ENCODE measurements around the gene PCNT. TPM values are rescaled to one million over a fixed set of nuclear protein-coding genes. Genes with fewer than 3 reads are reported as not detected.
"Not testable (repeated sequence)": the region's sequence is repeated elsewhere in the genome, so short reads cannot be mapped to it uniquely, and the experiment has no call there.

Gene PCNT
- total RNA-seq, 1 donor from 2014 or later = 58.4 TPM

DNA sequence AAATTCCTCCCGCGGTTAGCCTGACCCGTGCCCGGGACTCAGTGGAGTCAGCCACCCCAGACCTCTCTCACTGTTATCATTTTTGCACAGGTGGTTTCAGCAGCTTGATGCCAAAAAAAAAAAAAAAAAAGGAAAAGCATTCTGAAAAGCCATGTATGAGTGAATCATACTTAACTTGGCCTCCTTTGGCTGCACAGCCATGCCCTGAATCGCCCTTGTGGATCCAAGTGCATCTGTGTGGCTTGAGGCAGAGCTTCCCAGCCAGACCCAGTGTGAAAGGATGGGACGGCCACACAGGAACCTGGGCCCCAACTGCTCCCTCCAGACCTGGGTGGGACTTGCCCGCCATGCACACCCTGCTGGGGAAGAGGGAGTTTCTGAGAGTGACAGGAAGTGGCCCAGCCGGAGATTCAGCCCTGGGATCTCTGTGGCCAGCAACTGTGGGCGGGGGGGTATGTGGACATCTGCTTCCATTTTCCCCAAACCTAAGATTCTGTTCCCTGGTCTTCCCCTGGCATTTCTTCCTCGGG lies 29.2 kb upstream of the PCNT start:
- intact Hi-C loops (cut with micrococcal nuclease) = no loop called here
- no peaks in the 10 kb centered on the region for H3K9me3 Mint-ChIP-seq
- no peak for DNase-seq (ENCODE audit: low spot score)
- peaks cover 18% of the 10 kb centered on the region for H3K4me1 Mint-ChIP-seq (ENCODE audit: low read depth)
- H3K36me3 Mint-ChIP-seq (ENCODE audit: low read depth) = peaks cover 21% of the 10 kb centered on the region
- no peak overlapping the region for H3K4me3 Mint-ChIP-seq
- H3K27ac Mint-ChIP-seq = no peak overlapping the region
- no peaks in the 10 kb centered on the region for H3K27me3 Mint-ChIP-seq (ENCODE audit: insufficient read depth)

DNA sequence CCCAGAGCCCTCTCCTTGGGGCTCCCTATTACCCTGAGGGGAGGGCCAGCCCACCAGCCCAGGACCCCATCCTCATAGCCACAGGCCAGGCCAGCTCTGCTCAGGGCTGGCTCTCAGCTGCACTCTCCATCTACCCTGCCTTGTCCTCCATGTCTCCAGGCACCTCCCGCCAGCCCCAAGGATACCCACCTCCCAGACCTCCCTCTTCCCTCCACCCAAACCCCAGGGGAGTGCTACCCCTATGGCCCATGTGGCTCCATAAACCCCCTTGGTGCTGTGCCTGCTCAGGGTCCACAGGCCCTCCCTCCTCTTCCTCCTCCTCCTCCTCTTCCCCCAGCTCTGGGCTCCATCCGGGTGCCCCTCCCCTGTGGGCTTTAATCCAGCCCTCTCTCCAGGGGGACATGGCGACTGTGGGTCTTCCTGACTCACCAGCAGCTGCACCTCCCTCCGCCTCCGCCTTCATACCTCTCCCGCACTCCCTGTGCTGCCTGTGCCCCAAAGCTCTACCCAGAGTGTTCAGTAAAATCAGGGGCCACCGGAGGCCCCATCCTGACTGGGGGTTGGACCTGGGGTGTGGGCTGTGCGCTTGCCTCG lies 28.7 kb upstream of the PCNT start:
- no peaks in the 10 kb centered on the region for H3K9me3 Mint-ChIP-seq
- intact Hi-C loops (cut with micrococcal nuclease) = no loop called here
- H3K36me3 Mint-ChIP-seq (ENCODE audit: low read depth) = peaks cover 18% of the 10 kb centered on the region
- H3K4me3 Mint-ChIP-seq = no peak overlapping the region
- H3K27ac Mint-ChIP-seq = peak overlapping the region; percentile 44
- DNase-seq (ENCODE audit: low spot score) = no peak
- no peaks in the 10 kb centered on the region for H3K27me3 Mint-ChIP-seq (ENCODE audit: insufficient read depth)
- peaks cover 13% of the 10 kb centered on the region for H3K4me1 Mint-ChIP-seq (ENCODE audit: low read depth)

DNA sequence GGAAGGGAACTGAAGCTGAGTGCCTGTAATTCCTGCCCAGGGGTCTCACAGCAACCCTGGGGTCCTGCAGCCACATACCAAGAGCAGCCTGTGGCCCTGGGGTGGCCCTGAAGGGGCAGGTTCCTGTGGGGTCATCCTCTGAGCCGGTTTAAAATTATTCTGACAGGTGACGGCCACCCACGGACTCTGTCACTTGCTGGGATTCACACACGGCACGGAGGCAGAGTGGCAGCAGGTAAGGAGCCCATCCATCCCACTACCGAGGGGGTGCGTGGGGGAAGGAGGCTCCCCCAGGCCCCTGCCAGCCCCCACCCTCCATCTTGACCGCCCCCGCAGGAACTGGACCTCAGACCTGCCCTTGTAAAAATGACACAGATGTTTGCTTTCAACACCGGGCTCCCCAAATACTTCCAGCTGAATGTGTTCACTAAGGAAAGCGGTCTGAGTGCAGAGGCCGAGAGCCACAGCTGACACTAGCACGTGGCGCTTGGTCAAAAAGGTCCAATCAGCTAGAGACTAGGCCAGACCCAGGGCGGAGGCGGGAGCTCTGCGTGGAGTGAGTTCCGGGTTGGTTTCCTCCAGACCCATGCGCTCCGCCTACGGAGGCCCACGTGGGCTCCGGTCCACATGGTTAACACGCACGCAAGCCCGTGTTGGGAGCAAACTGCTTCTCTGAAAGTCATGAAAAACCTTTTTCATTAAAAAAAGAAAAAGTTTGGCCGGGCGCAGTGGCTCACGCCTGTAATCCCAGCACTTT lies 27.8 kb upstream of the PCNT start:
- peak overlapping the region; percentile 83 for H3K27ac Mint-ChIP-seq
- no peaks in the 10 kb centered on the region for H3K9me3 Mint-ChIP-seq
- intact Hi-C loops (cut with micrococcal nuclease) = loop anchor here (1.0 kb wide), 1 partner anchor 10 kb away; the partner anchor contains the start of gene YBEY
- H3K27me3 Mint-ChIP-seq (ENCODE audit: insufficient read depth) = no peaks in the 10 kb centered on the region
- H3K36me3 Mint-ChIP-seq (ENCODE audit: low read depth) = peaks cover 15% of the 10 kb centered on the region
- DNase-seq (ENCODE audit: low spot score) = peak; percentile 58
- H3K4me1 Mint-ChIP-seq (ENCODE audit: low read depth) = peaks cover 11% of the 10 kb centered on the region
- H3K4me3 Mint-ChIP-seq = peak overlapping the region; percentile 63

DNA sequence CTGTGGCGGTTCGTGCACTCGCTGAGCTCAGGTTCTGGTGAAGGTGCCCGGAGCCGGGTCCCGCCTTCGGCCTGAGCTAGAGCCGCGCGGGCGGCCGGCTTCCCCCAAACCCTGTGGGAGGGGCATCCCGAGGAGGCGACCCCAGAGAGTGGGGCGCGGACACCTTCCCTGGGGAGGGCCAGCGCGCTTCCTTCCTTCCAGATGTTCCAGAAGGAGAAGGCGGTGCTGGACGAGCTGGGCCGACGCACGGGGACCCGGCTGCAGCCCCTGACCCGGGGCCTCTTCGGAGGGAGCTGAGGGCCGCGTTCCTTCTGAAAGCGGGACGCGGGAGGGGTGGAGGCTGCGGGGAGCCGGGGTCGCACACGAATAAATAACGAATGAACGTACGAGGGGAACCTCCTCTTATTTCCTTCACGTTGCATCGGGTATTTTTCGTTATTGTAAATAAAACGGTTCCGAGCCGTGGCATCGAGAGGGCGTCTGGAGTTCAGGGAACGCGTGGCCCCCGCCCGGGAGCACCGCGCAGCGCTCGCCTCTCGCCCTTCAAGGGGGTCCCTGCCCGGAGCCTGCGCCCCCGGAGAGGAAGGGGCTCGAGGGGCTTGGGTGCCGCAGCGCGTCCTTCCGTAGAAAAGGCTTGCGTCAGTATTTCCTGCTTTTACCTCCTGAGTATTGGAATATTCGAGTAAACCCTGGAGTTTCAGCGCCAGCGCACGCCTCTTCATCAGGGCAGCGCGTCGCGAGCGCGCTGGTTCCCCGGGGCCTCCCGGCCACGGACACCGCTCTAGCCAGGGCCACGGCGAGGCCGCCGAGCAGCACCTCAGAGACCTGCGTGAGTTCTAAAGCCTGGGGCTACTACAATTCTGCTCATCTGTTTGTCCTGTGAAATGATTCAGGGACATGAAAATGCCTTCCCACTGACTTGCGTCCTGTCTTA lies 26.4 kb upstream of the PCNT start:
- no peaks in the 10 kb centered on the region for H3K27me3 Mint-ChIP-seq (ENCODE audit: insufficient read depth)
- no peak overlapping the region for H3K27ac Mint-ChIP-seq
- H3K4me3 Mint-ChIP-seq = peak overlapping the region; percentile 71
- DNase-seq (ENCODE audit: low spot score) = no peak
- peaks cover 7% of the 10 kb centered on the region for H3K36me3 Mint-ChIP-seq (ENCODE audit: low read depth)
- H3K9me3 Mint-ChIP-seq = no peaks in the 10 kb centered on the region
- peaks cover 7% of the 10 kb centered on the region for H3K4me1 Mint-ChIP-seq (ENCODE audit: low read depth)
- intact Hi-C loops (cut with micrococcal nuclease) = no loop called here

DNA sequence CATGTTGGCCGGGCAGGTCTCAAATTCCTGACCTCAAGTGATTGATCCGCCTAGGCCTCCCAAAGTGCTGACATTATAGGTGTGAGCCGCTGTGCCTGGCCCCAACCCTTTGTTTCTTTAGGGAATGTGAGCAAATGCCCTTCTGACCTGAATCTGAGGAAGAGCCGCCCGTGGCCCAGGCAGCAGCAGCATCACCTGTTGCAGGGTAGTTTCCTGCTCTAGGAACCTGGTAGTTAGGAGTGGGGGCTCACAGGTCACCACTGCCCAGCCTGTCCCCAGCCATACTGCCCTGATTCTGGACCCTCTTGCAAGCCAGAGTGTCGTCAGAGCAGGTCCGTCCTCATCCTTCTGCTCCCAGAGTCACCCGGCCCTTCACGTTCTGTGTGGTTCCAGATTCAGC lies 24.8 kb upstream of the PCNT start:
- Mint-ChIP-seq H3K4me1 (ENCODE audit: low read depth) (peaks cover 7% of the 10 kb centered on the region), H3K4me3 (no peak overlapping the region), H3K36me3 (ENCODE audit: low read depth) (peaks cover 12% of the 10 kb centered on the region), H3K27ac (no peak overlapping the region), H3K9me3 (no peaks in the 10 kb centered on the region), H3K27me3 (ENCODE audit: insufficient read depth) (no peaks in the 10 kb centered on the region)
- intact Hi-C loops (cut with micrococcal nuclease) = no loop called here
- no peak for DNase-seq (ENCODE audit: low spot score)

DNA sequence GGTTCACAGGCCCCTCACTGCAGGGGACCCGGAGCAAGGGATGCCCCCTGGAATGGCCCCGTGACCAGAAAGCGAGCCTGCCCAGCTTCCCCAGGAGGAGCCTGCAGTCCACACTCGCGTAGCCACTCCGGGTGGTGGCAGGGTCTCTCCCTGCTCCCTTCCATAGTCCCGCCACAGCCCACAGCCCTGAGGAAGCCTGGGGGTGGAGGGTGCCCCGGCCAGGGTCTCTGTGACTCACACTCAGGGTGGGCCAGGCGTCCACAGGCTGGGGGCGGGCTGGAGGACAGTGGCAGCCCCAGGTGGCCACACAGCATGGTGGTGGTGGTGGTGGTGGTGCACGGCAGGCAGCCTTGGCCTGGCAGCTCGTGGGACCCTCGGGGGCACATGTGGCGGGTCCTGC lies 22.2 kb upstream of the PCNT start:
- H3K4me1 Mint-ChIP-seq (ENCODE audit: low read depth) = peaks cover 5% of the 10 kb centered on the region
- H3K4me3 Mint-ChIP-seq = no peak overlapping the region
- no peaks in the 10 kb centered on the region for H3K9me3 Mint-ChIP-seq
- peaks cover 17% of the 10 kb centered on the region for H3K36me3 Mint-ChIP-seq (ENCODE audit: low read depth)
- intact Hi-C loops (cut with micrococcal nuclease) = no loop called here
- no peak overlapping the region for H3K27ac Mint-ChIP-seq
- no peaks in the 10 kb centered on the region for H3K27me3 Mint-ChIP-seq (ENCODE audit: insufficient read depth)
- DNase-seq (ENCODE audit: low spot score) = no peak

DNA sequence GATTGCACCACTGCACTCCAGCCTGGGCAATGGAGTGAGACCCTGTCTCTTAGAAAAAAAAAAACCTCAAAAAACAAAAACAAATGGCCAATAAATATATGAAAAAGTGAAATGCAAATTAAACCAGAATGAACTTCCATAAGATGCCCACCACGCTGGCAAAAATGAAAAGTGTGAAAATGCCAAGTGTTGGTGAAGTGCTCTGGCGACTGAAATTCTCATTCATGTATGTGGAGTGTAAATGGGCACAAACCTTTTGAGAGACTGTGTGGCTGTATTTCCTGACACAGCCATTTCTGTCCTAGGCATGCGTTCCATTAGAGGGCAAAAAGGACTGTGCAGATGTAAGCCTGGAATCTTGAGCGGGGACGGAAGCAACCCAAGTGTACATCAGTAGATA lies 19.5 kb upstream of the PCNT start:
- Mint-ChIP-seq H3K4me3 (no peak overlapping the region), H3K27ac (no peak overlapping the region), H3K4me1 (ENCODE audit: low read depth) (peaks cover 5% of the 10 kb centered on the region), H3K9me3 (no peaks in the 10 kb centered on the region), H3K27me3 (ENCODE audit: insufficient read depth) (no peaks in the 10 kb centered on the region), H3K36me3 (ENCODE audit: low read depth) (peaks cover 28% of the 10 kb centered on the region)
- intact Hi-C loops (cut with micrococcal nuclease) = no loop called here
- no peak for DNase-seq (ENCODE audit: low spot score)

DNA sequence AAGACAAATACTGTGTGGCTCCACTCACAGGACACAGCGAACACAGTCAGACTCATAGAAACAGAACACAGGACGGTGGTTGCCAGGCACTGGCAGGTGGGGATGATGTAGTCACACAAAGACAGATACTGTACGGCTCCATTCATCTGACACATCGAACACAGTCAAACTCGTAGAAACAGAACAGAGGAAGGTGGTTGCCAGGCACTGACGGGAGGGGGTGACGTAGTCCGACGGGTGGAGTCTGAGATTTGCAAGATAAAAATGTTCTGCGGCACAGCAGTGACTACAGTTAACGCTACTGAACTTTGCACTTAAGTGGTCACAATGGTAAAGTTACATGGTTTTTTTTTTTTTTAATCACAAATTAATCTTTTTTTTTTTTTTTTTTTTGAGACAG lies 19.0 kb upstream of the PCNT start:
- Mint-ChIP-seq H3K4me3 (no peak overlapping the region), H3K9me3 (no peaks in the 10 kb centered on the region), H3K4me1 (ENCODE audit: low read depth) (peaks cover 5% of the 10 kb centered on the region), H3K27ac (peak overlapping the region; percentile 31), H3K36me3 (ENCODE audit: low read depth) (peaks cover 26% of the 10 kb centered on the region), H3K27me3 (ENCODE audit: insufficient read depth) (no peaks in the 10 kb centered on the region)
- intact Hi-C loops (cut with micrococcal nuclease) = no loop called here
- no peak for DNase-seq (ENCODE audit: low spot score)

DNA sequence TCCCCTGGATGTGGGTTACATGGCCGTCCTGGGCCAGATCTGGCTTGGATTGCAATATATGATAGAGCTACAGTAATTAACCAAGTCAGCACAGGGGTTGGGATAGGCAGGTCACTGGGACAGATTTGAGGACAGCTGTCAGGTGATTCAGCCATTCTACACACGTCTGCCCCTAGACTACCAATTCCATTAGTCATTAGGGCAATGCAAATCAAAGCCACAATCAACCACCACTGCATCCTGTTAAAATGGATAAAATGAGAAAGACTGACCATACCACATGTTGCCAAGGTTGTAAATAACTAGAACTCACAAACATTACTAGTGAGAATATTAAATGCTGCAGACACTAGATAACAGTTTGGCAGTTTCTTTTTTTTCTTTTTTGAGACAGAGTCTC lies 16.3 kb upstream of the PCNT start:
- no peaks in the 10 kb centered on the region for H3K9me3 Mint-ChIP-seq
- H3K27ac Mint-ChIP-seq = peak overlapping the region; percentile 15
- H3K36me3 Mint-ChIP-seq (ENCODE audit: low read depth) = peaks cover 33% of the 10 kb centered on the region
- no peaks in the 10 kb centered on the region for H3K27me3 Mint-ChIP-seq (ENCODE audit: insufficient read depth)
- DNase-seq (ENCODE audit: low spot score) = no peak
- H3K4me3 Mint-ChIP-seq = no peak overlapping the region
- peaks cover 5% of the 10 kb centered on the region for H3K4me1 Mint-ChIP-seq (ENCODE audit: low read depth)
- intact Hi-C loops (cut with micrococcal nuclease) = no loop called here

DNA sequence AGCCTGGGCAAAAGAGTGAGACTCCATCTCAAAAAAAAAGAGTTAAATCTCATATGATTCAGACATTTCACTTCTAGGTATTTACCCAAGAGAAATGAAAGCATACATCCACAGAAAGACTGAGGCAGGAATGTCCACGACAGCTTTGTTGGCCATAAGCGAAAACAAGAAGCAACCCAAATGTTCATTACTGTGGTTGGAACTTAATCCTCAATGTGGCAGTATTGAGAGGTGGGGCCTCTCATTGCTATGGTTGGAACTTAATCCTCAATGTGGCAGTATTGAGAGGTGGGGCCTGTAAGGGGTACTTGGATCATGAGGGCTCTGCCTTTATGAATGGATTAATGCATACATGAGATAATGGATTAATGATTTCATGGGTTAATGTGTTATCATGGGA lies 15.5 kb upstream of the PCNT start:
- no peaks in the 10 kb centered on the region for H3K9me3 Mint-ChIP-seq
- H3K4me3 Mint-ChIP-seq = no peak overlapping the region
- intact Hi-C loops (cut with micrococcal nuclease) = no loop called here
- peaks cover 5% of the 10 kb centered on the region for H3K4me1 Mint-ChIP-seq (ENCODE audit: low read depth)
- no peak for DNase-seq (ENCODE audit: low spot score)
- peaks cover 36% of the 10 kb centered on the region for H3K36me3 Mint-ChIP-seq (ENCODE audit: low read depth)
- no peaks in the 10 kb centered on the region for H3K27me3 Mint-ChIP-seq (ENCODE audit: insufficient read depth)
- H3K27ac Mint-ChIP-seq = no peak overlapping the region

DNA sequence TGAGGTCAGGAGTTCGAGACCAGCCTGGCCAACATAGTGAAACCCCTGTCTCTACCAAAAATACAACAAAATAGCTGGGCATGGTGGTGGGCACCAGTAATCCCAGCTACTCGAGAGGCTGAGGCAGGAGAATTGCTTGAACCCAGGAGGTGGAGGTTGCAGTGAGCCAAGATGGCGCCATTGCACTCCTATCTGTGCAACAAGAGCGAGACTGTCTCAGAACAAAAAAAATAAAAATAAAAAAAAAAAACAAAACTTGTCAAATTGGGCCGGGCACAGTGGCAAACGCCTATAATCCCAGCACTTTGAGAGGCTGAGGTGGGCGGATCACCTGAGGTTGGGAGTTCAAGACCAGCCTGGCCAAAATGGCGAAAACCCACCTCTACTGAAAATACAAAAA lies 13.7 kb upstream of the PCNT start:
- intact Hi-C loops (cut with micrococcal nuclease); H3K4me1 Mint-ChIP-seq (ENCODE audit: low read depth); H3K9me3 Mint-ChIP-seq; H3K27ac Mint-ChIP-seq; DNase-seq (ENCODE audit: low spot score); H3K27me3 Mint-ChIP-seq (ENCODE audit: insufficient read depth); H3K4me3 Mint-ChIP-seq: not testable (repeated sequence)
- peaks cover 30% of the 10 kb centered on the region for H3K36me3 Mint-ChIP-seq (ENCODE audit: low read depth)

DNA sequence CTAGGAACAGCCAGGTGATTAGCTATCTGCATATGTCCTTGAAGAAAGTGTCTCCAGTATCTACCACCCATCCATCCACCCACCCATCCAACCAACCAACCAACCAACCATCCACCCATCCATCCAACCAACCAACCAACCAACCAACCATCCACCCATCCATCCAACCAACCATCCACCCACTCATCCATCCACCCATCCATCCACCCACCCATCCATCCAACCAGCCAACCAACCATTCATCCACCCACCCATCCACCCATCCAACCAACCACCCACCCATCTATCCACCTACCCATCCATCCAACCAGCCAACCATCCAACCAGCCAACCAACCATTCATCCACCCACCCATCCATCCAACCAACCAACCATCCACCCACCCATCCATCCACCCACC lies 12.4 kb upstream of the PCNT start:
- Mint-ChIP-seq H3K9me3 (no peaks in the 10 kb centered on the region), H3K27me3 (ENCODE audit: insufficient read depth) (no peaks in the 10 kb centered on the region), H3K36me3 (ENCODE audit: low read depth) (peaks cover 30% of the 10 kb centered on the region), H3K27ac (no peak overlapping the region), H3K4me3 (no peak overlapping the region), H3K4me1 (ENCODE audit: low read depth) (no peaks in the 10 kb centered on the region)
- DNase-seq (ENCODE audit: low spot score) = no peak
- intact Hi-C loops (cut with micrococcal nuclease) = no loop called here

DNA sequence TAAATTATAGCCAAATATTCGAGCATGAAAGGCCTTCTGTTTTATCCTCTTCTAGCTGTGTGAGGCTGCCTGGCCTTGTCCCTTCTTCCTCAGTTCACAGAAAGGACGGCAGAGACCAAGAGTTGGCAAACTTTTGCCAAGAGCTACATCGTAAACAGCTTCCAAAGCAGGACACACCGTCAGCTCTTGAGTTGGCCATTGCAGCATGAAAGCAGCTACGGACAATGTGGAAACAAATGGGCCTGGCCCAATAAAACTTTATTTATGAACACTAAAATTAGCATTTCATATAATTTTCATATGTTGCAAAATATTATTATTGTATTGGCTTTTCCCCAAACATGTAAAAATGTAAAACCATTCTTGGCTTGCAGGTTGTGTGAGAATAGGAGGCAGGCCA lies 11.0 kb upstream of the PCNT start:
- no peaks in the 10 kb centered on the region for H3K27me3 Mint-ChIP-seq (ENCODE audit: insufficient read depth)
- H3K36me3 Mint-ChIP-seq (ENCODE audit: low read depth) = peaks cover 24% of the 10 kb centered on the region
- DNase-seq (ENCODE audit: low spot score) = no peak
- H3K4me1 Mint-ChIP-seq (ENCODE audit: low read depth) = no peaks in the 10 kb centered on the region
- no peak overlapping the region for H3K4me3 Mint-ChIP-seq
- H3K9me3 Mint-ChIP-seq = no peaks in the 10 kb centered on the region
- H3K27ac Mint-ChIP-seq = no peak overlapping the region
- intact Hi-C loops (cut with micrococcal nuclease) = no loop called here

Data from activated T-helper 1 cell treated with anti-CD3 and anti-CD28 coated beads, Interleukin-12 subunit alpha, Interleukin-12 subunit beta, Interleukin-2, Interleukin-4 antibody, amounts not matched to agents 30 ng/mL and 10 ng/mL and 1 ng/mL, durations not matched to agents 14 hours and 24 hours and 36 hours (primary cell).